ENCODE results near the gene GRM3.

Gene GRM3

DNA sequence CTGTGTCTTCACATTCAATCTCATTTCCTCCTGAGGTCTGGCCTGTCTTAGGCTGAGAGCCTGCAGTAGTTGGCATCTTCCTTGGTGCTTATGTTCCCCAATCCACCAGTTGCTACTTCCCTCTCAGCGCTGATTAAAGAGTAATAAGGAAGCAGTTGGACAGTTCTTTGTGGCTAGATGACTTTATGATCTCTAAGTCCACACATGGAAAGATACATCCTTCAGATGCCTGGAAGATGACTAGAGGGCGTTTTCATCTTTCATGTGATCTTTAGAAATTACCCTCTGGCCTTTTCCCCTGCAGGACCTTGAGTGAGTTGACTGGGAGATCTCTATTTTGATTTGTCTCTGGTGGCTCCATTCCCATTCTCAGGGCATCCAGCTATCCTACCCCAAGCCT is 204.5 kb downstream of the GRM3 start:
- DNase-seq: no peak
- no peak overlapping the region for H3K27ac ChIP-seq
- H3K4me3 ChIP-seq (ENCODE audit: low read depth, low read length): no peak overlapping the region
- no peaks in the 10 kb centered on the region for H3K9me3 ChIP-seq (ENCODE audit: severe bottlenecking)
- H3K27me3 ChIP-seq (ENCODE audit: insufficient read depth, low read depth, severe bottlenecking): no peaks in the 10 kb centered on the region
- no peak for TF ChIP-seq CTCF (IDR thresholded peaks at IDR 0.05; ENCODE audit: low read depth, low read length)
- H3K36me3 ChIP-seq: no peaks in the 10 kb centered on the region

DNA sequence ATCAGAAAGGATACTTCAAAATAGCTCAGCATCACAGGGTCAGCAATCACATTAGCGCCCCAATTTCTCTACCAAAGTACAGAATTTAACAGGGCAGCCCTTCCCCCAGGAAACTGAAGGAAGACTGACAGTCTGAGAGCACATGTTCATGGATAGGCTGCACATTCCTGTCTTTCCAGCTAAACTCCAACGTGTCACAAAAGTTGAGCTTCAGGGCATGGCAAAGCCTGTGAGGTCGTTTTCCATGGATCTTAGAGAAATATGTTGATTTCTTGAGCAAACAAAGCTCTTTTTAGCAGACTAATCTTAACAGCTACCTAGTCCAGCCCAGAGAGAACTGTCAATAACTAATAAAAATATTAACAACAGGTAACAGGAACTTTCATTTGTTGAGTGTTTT is 207.9 kb downstream of the GRM3 start:
- Histone ChIP-seq H3K9me3 (ENCODE audit: severe bottlenecking) (no peaks in the 10 kb centered on the region), H3K27ac (no peak overlapping the region), H3K4me3 (ENCODE audit: low read depth, low read length) (no peak overlapping the region), H3K27me3 (ENCODE audit: insufficient read depth, low read depth, severe bottlenecking) (no peaks in the 10 kb centered on the region), H3K36me3 (no peaks in the 10 kb centered on the region)
- DNase-seq: no peak
- TF ChIP-seq CTCF (IDR thresholded peaks at IDR 0.05; ENCODE audit: low read depth, low read length): no peak

- DNase-seq: no peak
- Histone ChIP-seq H3K9me3 (ENCODE audit: severe bottlenecking) (no peaks in the 10 kb centered on the region), H3K27me3 (ENCODE audit: insufficient read depth, low read depth, severe bottlenecking) (no peaks in the 10 kb centered on the region), H3K36me3 (no peaks in the 10 kb centered on the region), H3K4me3 (ENCODE audit: low read depth, low read length) (no peak overlapping the region), H3K27ac (no peak overlapping the region)
- no peak for TF ChIP-seq CTCF (IDR thresholded peaks at IDR 0.05; ENCODE audit: low read depth, low read length)
Observed at GRCh38 chr7:86863452-86863851, 219.7 kb downstream of the GRM3 start.

GRCh38 chr7:86867163-86867762 is 223.6 kb downstream of the GRM3 start:
- H3K9me3 ChIP-seq (ENCODE audit: severe bottlenecking): no peaks in the 10 kb centered on the region
- H3K36me3 ChIP-seq: no peaks in the 10 kb centered on the region
- no peak overlapping the region for H3K27ac ChIP-seq
- no peak overlapping the region for H3K4me3 ChIP-seq (ENCODE audit: low read depth, low read length)
- no peaks in the 10 kb centered on the region for H3K27me3 ChIP-seq (ENCODE audit: insufficient read depth, low read depth, severe bottlenecking)
- DNase-seq: no peak
- no peak for TF ChIP-seq CTCF (IDR thresholded peaks at IDR 0.05; ENCODE audit: low read depth, low read length)

DNA sequence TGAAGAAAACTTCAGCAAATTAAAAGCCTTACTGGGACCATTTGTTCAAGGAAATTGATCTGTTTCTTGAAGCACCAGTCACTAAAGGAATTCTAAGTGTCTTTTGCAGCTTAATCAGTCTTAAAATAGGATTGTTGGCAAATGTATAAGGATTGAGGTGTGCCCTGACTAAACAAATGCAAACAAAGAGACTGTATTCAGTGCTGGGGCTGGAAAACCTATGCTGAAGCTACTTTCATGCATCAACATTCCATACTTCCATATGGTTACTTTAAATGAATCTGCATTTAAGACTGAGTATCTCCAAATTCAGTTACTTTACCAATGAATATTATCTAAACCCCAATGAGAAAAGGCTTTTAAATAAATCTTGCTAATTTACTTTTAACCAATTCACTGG is 232.4 kb downstream of the GRM3 start:
- Histone ChIP-seq H3K4me3 (ENCODE audit: low read depth, low read length) (no peak overlapping the region), H3K27ac (no peak overlapping the region), H3K27me3 (ENCODE audit: insufficient read depth, low read depth, severe bottlenecking) (no peaks in the 10 kb centered on the region), H3K9me3 (ENCODE audit: severe bottlenecking) (no peaks in the 10 kb centered on the region), H3K36me3 (no peaks in the 10 kb centered on the region)
- no peak for TF ChIP-seq CTCF (IDR thresholded peaks at IDR 0.05; ENCODE audit: low read depth, low read length)
- DNase-seq: no peak

DNA sequence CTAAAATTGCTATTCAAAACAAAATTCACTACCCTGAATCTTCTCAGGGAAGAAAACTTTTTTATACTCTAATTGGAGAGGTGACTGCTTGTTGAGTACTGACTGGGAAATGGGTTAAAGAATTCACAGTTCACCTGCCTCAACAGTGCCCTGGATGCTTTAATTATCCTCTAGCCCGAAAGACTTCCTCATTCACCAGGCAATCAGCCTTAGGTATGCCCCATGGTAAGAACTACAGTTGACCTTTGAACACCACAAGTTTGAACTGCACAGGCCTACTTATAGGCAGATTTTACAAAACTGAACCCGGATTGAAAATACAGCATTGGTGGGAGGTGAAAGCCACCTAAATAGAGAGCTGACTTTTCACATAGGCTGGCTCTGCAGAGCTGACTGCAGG is 240.4 kb downstream of the GRM3 start:
- Histone ChIP-seq H3K27ac (no peak overlapping the region), H3K9me3 (ENCODE audit: severe bottlenecking) (no peaks in the 10 kb centered on the region), H3K4me3 (ENCODE audit: low read depth, low read length) (no peak overlapping the region), H3K27me3 (ENCODE audit: insufficient read depth, low read depth, severe bottlenecking) (no peaks in the 10 kb centered on the region), H3K36me3 (no peaks in the 10 kb centered on the region)
- DNase-seq: no peak
- TF ChIP-seq CTCF (IDR thresholded peaks at IDR 0.05; ENCODE audit: low read depth, low read length): no peak
